Adrenal gland (tissue), 12 donors: ENCODE data around the gene CASTOR1. TPM values are rescaled to one million over a fixed set of nuclear protein-coding genes. Genes with fewer than 3 reads are reported as not detected.

Experiments
- DNase-seq, 7 donors: peaks; one replicate each; pipeline ENCODE4 v3.0.0-alpha.2; 2019 to 2020
- H3K27ac ChIP-seq, 5 donors: fragments of 200-600 bp; sonication (generic) in 4 of 5; 1 replicate in 3 of 5; 2 replicates in 2 of 5; pipeline versions ENCODE4 v1.5.1 to v1.8.0; 2016 to 2020; ENCODE audit warnings: mild to moderate bottlenecking in 1 of 5
- H3K27me3 ChIP-seq: fragments of 200-600 bp; 2 replicates; pipeline ENCODE4 v1.8.0; 2021
- H3K36me3 ChIP-seq, 2 donors: fragments of 200-600 bp; replicated peaks in 1 of 2; 1 replicate in 1 of 2; 2 replicates in 1 of 2; pipeline versions ENCODE4 v1.5.1 to v1.8.0; 2018 to 2022
- H3K4me1 ChIP-seq, 2 donors: fragments of 200-600 bp; replicated peaks in 1 of 2; 1 replicate in 1 of 2; 2 replicates in 1 of 2; pipeline versions ENCODE4 v1.5.1 to v1.8.0; 2018 to 2021
- H3K4me3 ChIP-seq, 4 donors: fragments of 200-600 bp; sonication (generic) in 3 of 4; one replicate each; pipeline ENCODE4 v1.5.1; 2016 to 2018
- H3K9me3 ChIP-seq, 3 donors: fragments of 200-600 bp; sonication (generic) in 1 of 3; replicated peaks in 1 of 3; 1 replicate in 2 of 3; 2 replicates in 1 of 3; pipeline versions ENCODE4 v1.5.1 to v1.8.0; 2016 to 2021
- CTCF ChIP-seq, 6 experiments: fragments of 450-650 bp in 4 of 6; fragments of 200-600 bp in 2 of 6; sonication (generic) in 1 of 6; IDR thresholded peaks; 1 replicate in 5 of 6; 2 replicates in 1 of 6; pipeline versions ENCODE4 v1.5.1 to v1.8.0; 2016 to 2021; ENCODE audit warnings: antibody characterized with exemption in 6 of 6, mild to moderate bottlenecking in 2 of 6, moderate library complexity in 1 of 6
- POLR2A ChIP-seq, 2 donors: fragments of 450-650 bp; IDR thresholded peaks; one replicate each; pipeline ENCODE4 v1.6.1; 2017; ENCODE audit warnings: antibody characterized with exemption in 2 of 2, mild to moderate bottlenecking in 2 of 2, moderate library complexity in 1 of 2
- WGBS, 4 donors: extraction: QIAGEN DNeasy Blood & Tissue Kit in 2 of 4; methylation state at CpG; one replicate each; pipeline versions ENCODE4 v1.1.5 to v1.1.7; 2013 to 2017; 5-methylcytosine and 5-hydroxymethylcytosine counted together
- intact Hi-C, 2 donors: fragments of 100-400 bp; cut with DNase I; formaldehyde crosslinking; loops; one replicate each; pipeline versions ENCODE4 v1.14.1 to v1.15.0; 2022 to 2023
- polyA plus RNA-seq, 3 donors: library from polyadenylated mRNA; stranded (reverse); fragments of 200-250 nt in 2 of 3; fragments of 350-450 nt in 1 of 3; fragmentation: Illumina TruSeq in 1 of 3; extraction: RNeasy Lipid Tissue Mini Kit (QIAGEN cat#74804) in 1 of 3; gene quantifications; one replicate each; pipeline ENCODE4 v1.2.3, GENCODE V29; 2013 to 2014
- total RNA-seq, 9 donors: library from RNA; depleted of rRNA in 4 of 9; stranded (reverse); fragments of >200 nt in 4 of 9; fragments of 120-200 nt in 1 of 9; fragmentation: NEBNext Ultra II Directional in 1 of 9; extraction: Animal tissue kit (Norgen Biotek cat#: 25700) in 1 of 9; gene quantifications; one replicate each; pipeline versions ENCODE4 v1.1.0 to v1.2.4, GENCODE V29; 2013 to 2023
- donor health status: healthy with polysubstance abuse.
- donor health status: Bipolar disorder and iron deficiency.
- donor health status: DM: yes; HTN: yes; CAD: no.
- donor health status: DM: no; HTN: no; CAD: no.
- donor health status: DM: no; HTN: no; CAD: no.
- donor health status: DM: yes; HTN: yes; CAD: no.

The CASTOR1 gene
- total and polyA plus RNA-seq, 12 donors: 2.4 to 20.1 (median 15.0) TPM

- H3K4me1 ChIP-seq: peaks cover 17 to 22% of the 10 kb centered on the region in 2 donors
- H3K36me3 ChIP-seq: peaks cover 0 to 14% of the 10 kb centered on the region in 2 donors
- TF ChIP-seq CTCF (IDR thresholded peaks at IDR 0.05): no peak
- no peak for TF ChIP-seq POLR2A (IDR thresholded peaks at IDR 0.05)
- no peak overlapping the region for H3K27ac ChIP-seq
- no peak for DNase-seq
- no peaks in the 10 kb centered on the region for H3K9me3 ChIP-seq
- H3K4me3 ChIP-seq: no peak overlapping the region
- intact Hi-C loops: loop anchor here (5.0 kb wide), 2 partner anchors 42 to 102 kb away; partner anchors contain the start of genes RNF215 (in 1 of the 2) and TBC1D10A (in 1 of the 2)
- no peaks in the 10 kb centered on the region for H3K27me3 ChIP-seq
- WGBS, 4 donors: 91 to 93% (median 92%) methylated on average over 20 to 27 of the region's 27 CpGs
These were observed 4.0 kb downstream of the CASTOR1 start for GRCh38 chr22:30285176-30285845.

- WGBS, 4 donors: 81 to 91% (median 85%) methylated on average over 4 of the region's 4 CpGs
- intact Hi-C loops: loop anchor here (5.0 kb wide), 2 partner anchors 43 to 103 kb away; partner anchors contain the start of genes RNF215 (in 1 of the 2) and TBC1D10A (in 1 of the 2)
- no peak for DNase-seq
- Histone ChIP-seq H3K27ac (no peak overlapping the region), H3K4me3 (no peak overlapping the region), H3K36me3 (peaks cover 0 to 14% of the 10 kb centered on the region in 2 donors), H3K4me1 (peaks cover 11 to 16% of the 10 kb centered on the region in 2 donors), H3K9me3 (no peaks in the 10 kb centered on the region), H3K27me3 (no peaks in the 10 kb centered on the region)
- TF ChIP-seq POLR2A (IDR thresholded peaks at IDR 0.05) (no peak), CTCF (IDR thresholded peaks at IDR 0.05) (no peak)
These were observed 4.6 kb downstream of the CASTOR1 start for GRCh38 chr22:30284666-30285065.

GRCh38 chr22:30284172-30284571, 5.1 kb downstream of the CASTOR1 start:
- Histone ChIP-seq H3K27ac (no peak overlapping the region), H3K27me3 (no peaks in the 10 kb centered on the region), H3K9me3 (no peaks in the 10 kb centered on the region), H3K4me3 (no peak overlapping the region), H3K4me1 (peaks cover 11 to 15% of the 10 kb centered on the region in 2 donors), H3K36me3 (peaks cover 0 to 14% of the 10 kb centered on the region in 2 donors)
- TF ChIP-seq CTCF (IDR thresholded peaks at IDR 0.05) (no peak), POLR2A (IDR thresholded peaks at IDR 0.05) (no peak)
- intact Hi-C loops: no loop called here
- no peak for DNase-seq
- 85 to 96% (median 87%) methylated on average over 3 to 9 of the region's 9 CpGs for WGBS, 4 donors

GRCh38 chr22:30283342-30283741, 6.0 kb downstream of the CASTOR1 start:
- Histone ChIP-seq H3K4me1 (peaks cover 9 to 12% of the 10 kb centered on the region in 2 donors), H3K4me3 (no peak overlapping the region), H3K27me3 (no peaks in the 10 kb centered on the region), H3K9me3 (no peaks in the 10 kb centered on the region), H3K27ac (no peak overlapping the region), H3K36me3 (peaks cover 0 to 14% of the 10 kb centered on the region in 2 donors)
- intact Hi-C loops: no loop called here
- 91 to 93% methylated on average over 4 of the region's 4 CpGs; no CpG with 5 or more reads in 2 of the 4 donors for WGBS, 4 donors
- no peak for TF ChIP-seq POLR2A (IDR thresholded peaks at IDR 0.05)
- TF ChIP-seq CTCF (IDR thresholded peaks at IDR 0.05): no peak
- DNase-seq: no peak
